H1 (cell line): ENCODE measurements around the gene MOV10L1. TPM values are rescaled to one million over a fixed set of nuclear protein-coding genes. Genes with fewer than 3 reads are reported as not detected.

Experiments used
- SRF ChIP-seq: IDR thresholded peaks from 2 replicates; pipeline ENCODE4 v1.6.1; 2011; ENCODE audit warnings: mild to moderate bottlenecking, low read depth, low read length, moderate library complexity
- polyA plus RNA-seq, 7 experiments: library from polyadenylated mRNA; depleted of rRNA in 3 of 7; stranded (reverse) in 5 of 7; unstranded in 2 of 7; fragments of >200 nt in 5 of 7; fragments of 200-250 nt in 2 of 7; gene quantifications; 1 replicate in 5 of 7; 2 replicates in 1 of 7; 4 replicates in 1 of 7; pipeline versions ENCODE4 v1.2.1 to v1.2.3, GENCODE V29; 2011 to 2013; ENCODE audit warnings: missing spikeins in 2 of 7, mixed read lengths in 2 of 7
- total RNA-seq: library from RNA; stranded (reverse); fragmentation: NEBNext Ultra II Directional; extraction: Animal tissue kit (Norgen Biotek cat#: 25700); gene quantifications from 2 replicates; pipeline ENCODE4 v1.2.1, GENCODE V29; 2021
- TF ChIP-seq, protein P1 (sequence below): IDR thresholded peaks from 2 replicates; pipeline ENCODE4 v1.6.1; 2012; ENCODE audit warnings: low read length, inconsistent platforms

Gene MOV10L1
- total and polyA plus RNA-seq, 2 of the 8 experiments (the other 6 are each of a cell fraction or from before 2014, with no cell fraction given) = 0.32 TPM; not detected in 1

DNA sequence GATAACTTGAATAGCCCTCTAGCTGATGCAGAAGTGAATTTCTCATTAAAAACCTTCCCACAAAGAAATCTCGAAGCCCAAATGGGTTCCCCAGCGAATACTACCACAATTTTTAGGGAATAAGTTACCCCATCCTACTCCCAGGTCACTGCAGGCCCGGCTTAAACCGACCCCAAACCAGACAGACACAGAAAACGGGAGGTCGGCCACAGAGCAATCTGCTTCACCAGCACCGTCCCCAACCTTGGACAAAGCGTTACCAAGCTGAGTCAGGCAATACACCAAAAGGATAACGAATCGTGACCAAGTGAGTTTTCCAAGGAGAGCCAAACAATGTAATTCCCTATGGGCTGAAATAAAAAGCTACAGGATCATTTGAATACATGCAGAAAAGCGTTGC is 575 bp upstream of the MOV10L1 start (continued):
- TF ChIP-seq, protein P1, sequence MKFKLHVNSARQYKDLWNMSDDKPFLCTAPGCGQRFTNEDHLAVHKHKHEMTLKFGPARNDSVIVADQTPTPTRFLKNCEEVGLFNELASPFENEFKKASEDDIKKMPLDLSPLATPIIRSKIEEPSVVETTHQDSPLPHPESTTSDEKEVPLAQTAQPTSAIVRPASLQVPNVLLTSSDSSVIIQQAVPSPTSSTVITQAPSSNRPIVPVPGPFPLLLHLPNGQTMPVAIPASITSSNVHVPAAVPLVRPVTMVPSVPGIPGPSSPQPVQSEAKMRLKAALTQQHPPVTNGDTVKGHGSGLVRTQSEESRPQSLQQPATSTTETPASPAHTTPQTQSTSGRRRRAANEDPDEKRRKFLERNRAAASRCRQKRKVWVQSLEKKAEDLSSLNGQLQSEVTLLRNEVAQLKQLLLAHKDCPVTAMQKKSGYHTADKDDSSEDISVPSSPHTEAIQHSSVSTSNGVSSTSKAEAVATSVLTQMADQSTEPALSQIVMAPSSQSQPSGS = no peak
- TF ChIP-seq SRF = no peak
